Left lobe of liver (tissue), 2 donors: ENCODE results near the gene P4HA2. TPM values are rescaled to one million over a fixed set of nuclear protein-coding genes. Genes with fewer than 3 reads are reported as not detected.
"Not testable (repeated sequence)": the region's sequence is repeated elsewhere in the genome, so short reads cannot be mapped to it uniquely, and the experiment has no call there.

ENCODE experiments used
- ATAC-seq: fragments of 200-7000 bp; cut with Tn5 transposase; one replicate; pipeline ENCODE4 v1.9.1; 2020; ENCODE audit warnings: mild to moderate bottlenecking, moderate library complexity
- DNase-seq: peaks from one replicate; pipeline ENCODE4 v3.0.0-alpha.2; 2020; ENCODE audit warnings: low spot score
- total RNA-seq: library from RNA; stranded (reverse); gene quantifications from one replicate; pipeline ENCODE4 v1.2.1, GENCODE V29; 2021
- donor health status: DM: no; HTN: no; CAD: no; lungs with moderate emphysema.
- donor health status: DM: no; HTN: yes; CAD: no.

Gene P4HA2
- total RNA-seq, 1 donor from 2014 or later: 13.8 TPM

GRCh38 chr5:132162945-132163344 is 64.7 kb downstream of the P4HA2 start:
- DNase-seq (no peak), ATAC-seq (no peak)

DNA sequence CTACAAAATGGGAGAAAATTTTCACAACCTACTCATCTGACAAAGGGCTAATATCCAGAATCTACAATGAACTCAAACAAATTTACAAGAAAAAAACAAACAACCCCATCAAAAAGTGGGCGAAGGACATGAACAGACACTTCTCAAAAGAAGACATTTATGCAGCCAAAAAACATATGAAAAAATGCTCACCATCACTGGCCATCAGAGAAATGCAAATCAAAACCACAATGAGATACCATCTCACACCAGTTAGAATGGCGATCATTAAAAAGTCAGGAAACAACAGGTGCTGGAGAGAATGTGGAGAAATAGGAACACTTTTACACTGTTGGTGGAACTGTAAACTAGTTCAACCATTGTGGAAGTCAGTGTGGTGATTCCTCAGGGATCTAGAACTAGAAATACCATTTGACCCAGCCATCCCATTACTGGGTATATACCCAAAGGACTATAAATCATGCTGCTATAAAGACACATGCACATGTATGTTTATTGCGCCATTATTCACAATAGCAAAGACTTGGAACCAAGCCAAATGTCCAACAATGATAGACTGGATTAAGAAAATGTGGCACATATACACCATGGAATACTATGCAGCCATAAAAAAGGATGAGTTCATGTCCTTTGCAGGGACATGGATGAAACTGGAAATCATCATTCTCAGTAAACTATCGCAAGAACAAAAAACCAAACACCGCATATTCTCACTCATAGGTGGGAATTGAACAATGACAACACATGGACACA is 65.9 kb downstream of the P4HA2 start:
- ATAC-seq, DNase-seq: not testable (repeated sequence)

GRCh38 chr5:132156413-132156812 is 71.2 kb downstream of the P4HA2 start:
- DNase-seq (no peak), ATAC-seq (no peak)

DNA sequence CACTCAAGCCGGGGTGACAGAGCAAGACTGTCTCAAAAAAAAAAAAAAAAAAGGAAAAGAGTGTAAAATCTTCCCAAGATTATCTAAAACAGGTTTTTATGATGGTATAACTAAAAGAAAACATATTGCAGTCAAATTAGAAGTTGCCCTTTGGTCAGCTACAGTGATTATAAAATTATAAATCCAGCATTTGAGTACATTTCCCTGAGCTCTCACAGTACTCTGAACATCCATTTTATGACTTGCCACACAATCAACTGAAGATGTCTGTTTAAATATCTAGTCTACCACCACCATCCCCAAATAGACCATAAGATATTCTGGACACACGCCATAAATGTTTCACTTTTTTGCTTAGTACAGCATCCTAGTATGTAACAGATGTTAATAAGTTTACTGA is 77.1 kb downstream of the P4HA2 start:
- DNase-seq (no peak), ATAC-seq (no peak)

DNA sequence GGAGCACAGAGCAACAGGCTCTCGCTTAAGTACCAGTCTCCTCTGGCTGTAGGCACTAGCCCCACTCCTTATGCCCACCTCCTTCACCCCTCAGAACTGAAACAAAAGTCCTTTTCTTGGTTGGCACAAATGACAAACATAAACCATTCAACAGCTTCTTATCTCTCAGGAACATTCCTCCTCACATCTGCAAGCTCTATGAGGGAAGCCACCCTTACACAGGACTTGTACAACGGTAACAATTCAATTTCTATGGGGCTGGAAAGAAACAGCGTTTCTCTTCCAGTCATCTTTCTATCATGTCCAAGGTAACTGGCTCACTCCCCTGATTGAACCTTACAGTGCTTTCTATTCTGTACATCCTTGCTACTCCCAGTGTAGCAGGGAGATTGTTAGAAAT is 80.0 kb downstream of the P4HA2 start:
- ATAC-seq (no peak), DNase-seq (no peak)

GRCh38 chr5:132145326-132145725 is 82.3 kb downstream of the P4HA2 start:
- not testable (repeated sequence) for DNase-seq, ATAC-seq

GRCh38 chr5:132143148-132143547 is 84.5 kb downstream of the P4HA2 start:
- DNase-seq (no peak), ATAC-seq (no peak)

- DNase-seq (no peak), ATAC-seq (no peak)
Measured at GRCh38 chr5:132142459-132142858, 85.2 kb downstream of the P4HA2 start.

Other genes with a start within 250 kb of the P4HA2 start
- gene ACSL6, start 216.2 kb downstream of the P4HA2 start, total RNA-seq: 3.7 TPM
- not detected for gene IL3, start 167.2 kb downstream of the P4HA2 start, total RNA-seq
- gene CSF2, start 154.1 kb downstream of the P4HA2 start, total RNA-seq: not detected
- gene PDLIM4, start 29.8 kb upstream of the P4HA2 start, total RNA-seq: 0.88 TPM
- gene SLC22A4, start 66.5 kb upstream of the P4HA2 start, total RNA-seq: 0.20 TPM
- 8.8 TPM for gene SLC22A5, start 141.9 kb upstream of the P4HA2 start, total RNA-seq